HepG2 (cell line): ENCODE data around the gene CYTH1. TPM values are rescaled to one million over a fixed set of nuclear protein-coding genes. Genes with fewer than 3 reads are reported as not detected.

ENCODE experiments used
- DBP ChIP-seq: sonication (generic); formaldehyde crosslinking; IDR thresholded peaks from 2 replicates; pipeline ENCODE4 v1.4.0; 2020; ENCODE audit warnings: missing genetic modification reagents; ENCODE audit errors: not compliant biosample characterization
- DPF2 ChIP-seq: sonication (generic); formaldehyde crosslinking; IDR thresholded peaks from 2 replicates; pipeline ENCODE4 v1.4.0; 2020; ENCODE audit warnings: mild to moderate bottlenecking, low read depth, missing genetic modification reagents, borderline replicate concordance
- ELF1 ChIP-seq: sonication (generic); formaldehyde crosslinking; IDR thresholded peaks from 2 replicates; pipeline ENCODE4 v1.4.0; 2020; ENCODE audit warnings: missing genetic modification reagents
- EZH2 ChIP-seq: conservative IDR thresholded peaks from 2 replicates; pipeline ENCODE4 v1.6.1; 2012; ENCODE audit warnings: mild to moderate bottlenecking, low read depth, low read length, moderate library complexity
- FOXA1 ChIP-seq, 2 experiments: fragments of 450-650 bp in 1 of 2; sonication (generic) in 1 of 2; formaldehyde crosslinking in 1 of 2; IDR thresholded peaks; 2 replicates each; pipeline versions ENCODE4 v1.4.0 to v1.6.1; 2016 to 2020; ENCODE audit warnings: missing genetic modification reagents in 1 of 2
- GABPB1 ChIP-seq: IDR thresholded peaks from 2 replicates; pipeline ENCODE4 v1.6.1; 2016; ENCODE audit warnings: mild to moderate bottlenecking, missing genetic modification reagents, moderate library complexity, missing compliant biosample characterization
- GMEB1 ChIP-seq: sonication (generic); formaldehyde crosslinking; IDR thresholded peaks from 2 replicates; pipeline ENCODE4 v1.5.1; 2020; ENCODE audit warnings: missing genetic modification reagents, mild to moderate bottlenecking, borderline replicate concordance
- HDAC2 ChIP-seq: sonication (generic); formaldehyde crosslinking; IDR thresholded peaks from 2 replicates; pipeline ENCODE4 v1.4.0; 2020; ENCODE audit warnings: missing genetic modification reagents
- MTA1 ChIP-seq: sonication (generic); formaldehyde crosslinking; IDR thresholded peaks from 2 replicates; pipeline ENCODE4 v1.4.0; 2020; ENCODE audit warnings: missing genetic modification reagents, mild to moderate bottlenecking, borderline replicate concordance
- NR2F1 ChIP-seq, 2 experiments: fragments of 450-650 bp in 1 of 2; formaldehyde crosslinking in 1 of 2; IDR thresholded peaks; 2 replicates each; pipeline versions ENCODE4 v1.5.0 to v1.6.1; 2016 to 2020; ENCODE audit warnings: mild to moderate bottlenecking in 1 of 2, missing compliant biosample characterization in 1 of 2, missing genetic modification reagents in 1 of 2, moderate library complexity in 1 of 2
- RARA ChIP-seq: IDR thresholded peaks from 2 replicates; pipeline ENCODE4 v1.6.1; 2016; ENCODE audit warnings: missing genetic modification reagents, missing compliant biosample characterization
- SALL1 ChIP-seq: sonication (generic); formaldehyde crosslinking; IDR thresholded peaks from 2 replicates; pipeline ENCODE4 v1.8.0; 2022; ENCODE audit warnings: mild to moderate bottlenecking, missing genetic modification reagents
- SAP130 ChIP-seq: IDR thresholded peaks from 2 replicates; pipeline ENCODE4 v1.6.1; 2016; ENCODE audit warnings: low read depth
- XBP1 ChIP-seq: sonication (generic); formaldehyde crosslinking; IDR thresholded peaks from 2 replicates; pipeline ENCODE4 v1.5.0; 2020; ENCODE audit warnings: missing genetic modification reagents
- ZNF124 ChIP-seq: sonication (generic); formaldehyde crosslinking; IDR thresholded peaks from 2 replicates; pipeline ENCODE4 v1.4.0; 2020; ENCODE audit warnings: missing genetic modification reagents
- ZNF274 ChIP-seq: sonication (generic); formaldehyde crosslinking; IDR thresholded peaks from 2 replicates; pipeline ENCODE4 v1.5.1; 2020; ENCODE audit warnings: mild to moderate bottlenecking, missing genetic modification reagents
- ZNF281 ChIP-seq: sonication (generic); formaldehyde crosslinking; IDR thresholded peaks from 2 replicates; pipeline ENCODE4 v1.4.0; 2020; ENCODE audit warnings: missing genetic modification reagents, borderline replicate concordance
- ZNF317 ChIP-seq: sonication (generic); formaldehyde crosslinking; IDR thresholded peaks from 2 replicates; pipeline ENCODE4 v1.5.0; 2020; ENCODE audit warnings: mild to moderate bottlenecking, missing genetic modification reagents
- ZNF350 ChIP-seq: sonication (generic); formaldehyde crosslinking; IDR thresholded peaks from 2 replicates; pipeline ENCODE4 v1.4.0; 2020; ENCODE audit warnings: mild to moderate bottlenecking, low read depth, missing genetic modification reagents, borderline replicate concordance
- ZNF468 ChIP-seq: sonication (generic); formaldehyde crosslinking; IDR thresholded peaks from 2 replicates; pipeline ENCODE4 v1.8.0; 2022; ENCODE audit warnings: mild to moderate bottlenecking, moderate library complexity, missing genetic modification reagents
- ZNF501 ChIP-seq: sonication (generic); formaldehyde crosslinking; IDR thresholded peaks from 2 replicates; pipeline ENCODE4 v1.5.1; 2020; ENCODE audit warnings: mild to moderate bottlenecking, moderate library complexity, missing genetic modification reagents
- ZNF567 ChIP-seq: sonication (generic); formaldehyde crosslinking; IDR thresholded peaks from 2 replicates; pipeline ENCODE4 v1.8.1; 2023; ENCODE audit warnings: mild to moderate bottlenecking, missing genetic modification reagents, borderline replicate concordance
- ZNF580 ChIP-seq: IDR thresholded peaks from 2 replicates; pipeline ENCODE4 v1.6.1; 2016; ENCODE audit warnings: low read depth, borderline replicate concordance
- ZSCAN20 ChIP-seq: sonication (generic); formaldehyde crosslinking; IDR thresholded peaks from 2 replicates; pipeline ENCODE4 v1.4.0; 2020; ENCODE audit warnings: missing genetic modification reagents, mild to moderate bottlenecking, borderline replicate concordance
- polyA plus RNA-seq, 8 experiments: library from polyadenylated mRNA; depleted of rRNA in 3 of 8; stranded (reverse) in 7 of 8; unstranded in 1 of 8; fragments of >200 nt; fragmentation: Illumina TruSeq in 4 of 8; extraction: Trizol in 4 of 8; gene quantifications; 2 replicates each; pipeline versions ENCODE4 v1.2.1 to v1.2.3, GENCODE V29; 2011 to 2016; ENCODE audit warnings: low read depth in 4 of 8, missing spikeins in 1 of 8, mixed read lengths in 1 of 8; ENCODE audit not compliant: insufficient read depth in 1 of 8
- total RNA-seq, 5 experiments: library from RNA; depleted of rRNA; stranded (reverse); fragments of >200 nt; fragmentation: Illumina TruSeq; extraction: Trizol; gene quantifications; 2 replicates each; pipeline ENCODE4 v1.2.3, GENCODE V29; 2016; ENCODE audit warnings: low read depth in 1 of 5

Gene CYTH1
- total and polyA plus RNA-seq, 2 of the 13 experiments (the other 11 are each of a cell fraction or from before 2014, with no cell fraction given) = 20.1 to 48.9 TPM

GRCh38 chr17:78734793-78735641 lies 47.1 kb downstream of the CYTH1 start (continued):
- TF ChIP-seq ZNF124 (no peak), GABPB1 (CRISPR knock-in tag) (0 out of 2 replicates have a peak, but pooled peaks have one; percentile 23), ZNF274 (CRISPR knock-in tag) (0 out of 2 replicates have a peak, but pooled peaks have one; percentile 15), ZNF580 (CRISPR knock-in tag) (peak; percentile 40; the same call in 1 of the 2 replicates), ZNF317 (CRISPR knock-in tag) (peak; percentile 56; the same call in 1 of the 2 replicates), GMEB1 (no peak), ELF1 (0 out of 2 replicates have a peak, but pooled peaks have one; percentile 30), EZH2 (no peak), ZNF281 (CRISPR knock-in tag) (peak; percentile 61; the same call in 1 of the 2 replicates), SAP130 (CRISPR knock-in tag) (peak; percentile 31; the same call in 1 of the 2 replicates), HDAC2 (peak; percentile 25; the same call in 1 of the 2 replicates), FOXA1 (IDR thresholded peaks at IDR 0.05) (no peak), FOXA1 (CRISPR knock-in tag; IDR thresholded peaks at IDR 0.05) (peak; percentile 83), RARA (CRISPR knock-in tag) (peak; percentile 20; the same call in 1 of the 2 replicates), SALL1 (CRISPR knock-in tag) (peak; percentile 54; the same call in 1 of the 2 replicates), ZNF350 (CRISPR knock-in tag) (peak; percentile 42; the same call in 1 of the 2 replicates), MTA1 (CRISPR knock-in tag) (no peak), ZSCAN20 (CRISPR knock-in tag) (no peak), ZNF501 (CRISPR knock-in tag) (no peak), NR2F1 (CRISPR knock-in tag; IDR thresholded peaks at IDR 0.05) (no peak), XBP1 (CRISPR knock-in tag) (no peak), DPF2 (CRISPR knock-in tag) (no peak), DBP (CRISPR knock-in tag) (no peak), ZNF468 (CRISPR knock-in tag) (no peak), ZNF567 (CRISPR knock-in tag) (no peak)
